Mucosa of descending colon (tissue), 3 donors: Measurements from ENCODE around the gene ATP10B. TPM values are rescaled to one million over a fixed set of nuclear protein-coding genes. Genes with fewer than 3 reads are reported as not detected.

Experiments
- ATAC-seq: fragments of 200-7000 bp; cut with Tn5 transposase; one replicate; pipeline ENCODE4 v1.9.1; 2020; ENCODE audit warnings: mild to moderate bottlenecking, moderate library complexity
- DNase-seq, 3 donors: peaks; one replicate each; pipeline ENCODE4 v3.0.0-alpha.2; 2020
- H3K36me3 ChIP-seq: fragments of 200-600 bp; one replicate; pipeline ENCODE4 v1.8.0; 2021; ENCODE audit warnings: low read depth, mild to moderate bottlenecking
- H3K4me1 ChIP-seq: fragments of 200-600 bp; one replicate; pipeline ENCODE4 v1.8.0; 2021; ENCODE audit warnings: low read depth, mild to moderate bottlenecking
- H3K4me3 ChIP-seq: fragments of 200-600 bp; one replicate; pipeline ENCODE4 v1.8.0; 2021; ENCODE audit warnings: mild to moderate bottlenecking
- H3K9me3 ChIP-seq: fragments of 200-600 bp; one replicate; pipeline ENCODE4 v1.8.0; 2021; ENCODE audit warnings: mild to moderate bottlenecking
- CTCF ChIP-seq: fragments of 200-600 bp; IDR thresholded peaks from one replicate; pipeline ENCODE4 v1.8.0; 2022; ENCODE audit warnings: antibody characterized with exemption, mild to moderate bottlenecking
- intact Hi-C, 2 donors: fragments of 100-400 bp; cut with DNase I in 1 of 2; cut with micrococcal nuclease in 1 of 2; formaldehyde crosslinking; loops; one replicate each; pipeline versions ENCODE4 v1.11.0 to v1.11.1; 2022; cut with DNase I, micrococcal nuclease
- total RNA-seq, 3 donors: library from RNA; stranded (reverse); fragmentation: NEBNext Ultra II Directional in 2 of 3; extraction: Animal tissue kit (Norgen Biotek cat#: 25700) in 2 of 3; gene quantifications; one replicate each; pipeline versions ENCODE4 v1.2.1 to v1.2.4, GENCODE V29; 2021 to 2023
- donor health status: DM: no; HTN: no; CAD: no; lungs with moderate emphysema.
- donor health status: DM: no; HTN: no; CAD: no.
- donor health status: DM: no; HTN: yes; CAD: no.

The ATP10B gene
- total RNA-seq, 3 donors from 2014 or later, result 112 to 265 (median 211) TPM

GRCh38 chr5:160638161-160638742 is 213.8 kb downstream of the ATP10B start:
- TF ChIP-seq CTCF, result no peak
- Histone ChIP-seq H3K4me1 (peaks cover 51% of the 10 kb centered on the region), H3K4me3 (no peak overlapping the region), H3K9me3 (no peaks in the 10 kb centered on the region), H3K36me3 (no peaks in the 10 kb centered on the region)
- DNase-seq (peak in 2 of 3 donors; percentile 46 to 47), ATAC-seq (peak; percentile 29)
- intact Hi-C loops, result no loop called here

DNA sequence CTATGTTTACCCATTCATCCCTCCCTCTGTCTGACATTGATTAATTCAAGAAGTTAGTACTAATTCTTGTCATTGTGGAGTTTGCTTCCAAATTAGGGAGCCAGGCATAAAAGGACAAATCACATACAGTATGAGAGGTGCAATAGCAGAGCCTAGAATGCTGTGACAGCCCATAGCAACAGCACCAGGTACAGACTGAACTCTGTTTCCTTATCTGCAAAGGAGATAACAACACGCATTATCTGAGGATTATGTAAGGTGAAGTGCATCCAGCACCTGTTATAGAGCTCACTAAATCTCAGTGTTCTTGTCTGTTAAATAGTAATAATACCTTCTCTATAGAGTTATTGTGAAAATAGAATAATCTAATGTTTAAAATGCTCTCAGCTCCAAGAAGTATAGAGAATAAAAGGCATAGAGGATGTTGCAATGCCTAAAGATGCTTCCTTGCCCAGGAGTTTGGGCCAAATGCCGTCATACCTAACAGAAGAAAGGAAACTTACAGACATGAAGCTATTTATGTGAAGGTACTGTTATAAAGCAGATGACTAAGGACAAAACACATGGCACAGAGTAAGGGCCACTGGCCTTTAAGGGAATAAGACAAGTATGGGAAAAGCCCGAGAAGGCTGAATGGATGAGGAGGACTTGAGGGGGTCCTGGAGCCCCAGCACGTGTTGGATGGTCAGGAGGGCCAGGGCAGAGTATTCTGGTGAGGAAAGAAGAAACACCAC is 214.5 kb downstream of the ATP10B start:
- DNase-seq (no peak), ATAC-seq (peak; percentile 13)
- Histone ChIP-seq H3K36me3 (no peaks in the 10 kb centered on the region), H3K9me3 (no peaks in the 10 kb centered on the region), H3K4me3 (no peak overlapping the region), H3K4me1 (peaks cover 51% of the 10 kb centered on the region)
- intact Hi-C loops, result no loop called here
- no peak for TF ChIP-seq CTCF

- intact Hi-C loops, result no loop called here
- Histone ChIP-seq H3K4me3 (no peak overlapping the region), H3K9me3 (no peaks in the 10 kb centered on the region), H3K4me1 (peaks cover 46% of the 10 kb centered on the region), H3K36me3 (no peaks in the 10 kb centered on the region)
- ATAC-seq (no peak), DNase-seq (no peak)
- TF ChIP-seq CTCF, result no peak
Observed at GRCh38 chr5:160635663-160636062, 216.3 kb downstream of the ATP10B start.

DNA sequence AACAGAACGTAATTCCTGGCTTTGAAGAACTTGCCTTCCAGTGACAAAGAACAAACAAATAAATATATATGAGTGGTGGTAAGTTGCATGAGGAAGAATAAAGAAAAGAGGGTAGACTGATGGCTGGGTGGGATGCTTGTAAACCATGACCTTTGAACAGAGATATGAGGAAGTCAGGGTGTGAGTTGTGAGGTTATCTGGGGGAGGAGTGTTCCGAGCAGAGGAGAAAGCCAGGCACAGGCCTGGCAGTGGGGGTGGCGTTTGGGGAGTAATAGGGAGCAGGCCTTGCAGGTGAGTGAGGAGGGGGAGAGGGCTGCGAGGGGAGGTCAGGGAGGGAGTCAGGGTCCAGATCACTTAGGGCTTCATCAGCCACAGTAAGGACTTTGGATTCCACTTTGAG is 217.0 kb downstream of the ATP10B start:
- DNase-seq, result peak; percentile 79 to 84 (median 80)
- Histone ChIP-seq H3K9me3 (no peaks in the 10 kb centered on the region), H3K36me3 (no peaks in the 10 kb centered on the region), H3K4me1 (peaks cover 51% of the 10 kb centered on the region), H3K4me3 (no peak overlapping the region)
- ATAC-seq, result peak; percentile 93
- no peak for TF ChIP-seq CTCF
- intact Hi-C loops, result no loop called here

GRCh38 chr5:160629003-160629402 is 223.0 kb downstream of the ATP10B start:
- no peak for TF ChIP-seq CTCF
- no peak overlapping the region for H3K4me3 ChIP-seq
- no peaks in the 10 kb centered on the region for H3K9me3 ChIP-seq
- ATAC-seq, result peak; percentile 57
- no peak for DNase-seq
- no peaks in the 10 kb centered on the region for H3K36me3 ChIP-seq
- H3K4me1 ChIP-seq, result peaks cover 34% of the 10 kb centered on the region
- intact Hi-C loops, result no loop called here
